H9 (cell line): ENCODE data around the gene CDK5R1. TPM values are rescaled to one million over a fixed set of nuclear protein-coding genes. Genes with fewer than 3 reads are reported as not detected.

Experiments used
- DNase-seq: peaks from one replicate; pipeline ENCODE4 v3.0.0-alpha.2; 2017
- H2AFZ ChIP-seq: one replicate; pipeline ENCODE4 v1.6.1; 2013; ENCODE audit warnings: mild to moderate bottlenecking, low read length, control low read depth, moderate library complexity
- H2AK5ac ChIP-seq: 2 replicates; pipeline ENCODE4 v1.6.1; 2013; ENCODE audit warnings: low read length, control low read depth, mixed read lengths; ENCODE audit not compliant: insufficient read length
- H2BK120ac ChIP-seq: one replicate; pipeline ENCODE4 v1.6.1; 2013; ENCODE audit warnings: low read depth, mild to moderate bottlenecking, low read length, control low read depth, inconsistent platforms; ENCODE audit not compliant: poor library complexity, severe bottlenecking
- H2BK12ac ChIP-seq: 2 replicates; pipeline ENCODE4 v1.6.1; 2013; ENCODE audit warnings: low read length, control low read depth, mixed read lengths, low read depth; ENCODE audit not compliant: insufficient read length
- H2BK15ac ChIP-seq: 2 replicates; pipeline ENCODE4 v1.6.1; 2013; ENCODE audit warnings: low read depth, low read length, control low read depth
- H2BK20ac ChIP-seq: one replicate; pipeline ENCODE4 v1.6.1; 2013; ENCODE audit warnings: low read depth, mild to moderate bottlenecking, low read length, control low read depth, inconsistent platforms; ENCODE audit not compliant: poor library complexity, severe bottlenecking
- H2BK5ac ChIP-seq: 2 replicates; pipeline ENCODE4 v1.6.1; 2013; ENCODE audit warnings: low read length, control low read depth, mixed read lengths; ENCODE audit not compliant: insufficient read length
- H3K14ac ChIP-seq: 2 replicates; pipeline ENCODE4 v1.6.1; 2013; ENCODE audit warnings: low read length, control low read depth; ENCODE audit not compliant: insufficient read depth
- H3K18ac ChIP-seq: 2 replicates; pipeline ENCODE4 v1.6.1; 2013; ENCODE audit warnings: low read depth, mild to moderate bottlenecking, mixed read lengths, low read length, control low read depth; ENCODE audit not compliant: insufficient read length
- H3K23ac ChIP-seq: 2 replicates; pipeline ENCODE4 v1.6.1; 2013; ENCODE audit warnings: low read length, control low read depth, mixed read lengths, low read depth; ENCODE audit not compliant: insufficient read length
- H3K23me2 ChIP-seq: 2 replicates; pipeline ENCODE4 v1.6.1; 2013; ENCODE audit warnings: low read depth, mild to moderate bottlenecking, mixed read lengths, low read length, control low read depth; ENCODE audit not compliant: insufficient read length, poor library complexity, severe bottlenecking
- H3K27ac ChIP-seq: 2 replicates; pipeline ENCODE4 v1.5.1; 2013; ENCODE audit warnings: low read length, control low read depth, mixed read lengths, low read depth; ENCODE audit not compliant: insufficient read length
- H3K27me3 ChIP-seq: 2 replicates; pipeline ENCODE4 v1.6.1; 2013; ENCODE audit warnings: low read length, control low read depth, inconsistent platforms; ENCODE audit not compliant: insufficient read depth
- H3K4ac ChIP-seq: 2 replicates; pipeline ENCODE4 v1.6.1; 2013; ENCODE audit warnings: low read depth, mild to moderate bottlenecking, control low read depth, inconsistent platforms, low read length, moderate library complexity
- H3K4me1 ChIP-seq: 2 replicates; pipeline ENCODE4 v1.6.1; 2013; ENCODE audit warnings: low read length, control low read depth, inconsistent platforms; ENCODE audit not compliant: insufficient read depth
- H3K4me2 ChIP-seq: 2 replicates; pipeline ENCODE4 v1.6.1; 2013; ENCODE audit warnings: low read length, control low read depth, mixed read lengths; ENCODE audit not compliant: insufficient read length, insufficient read depth
- H3K56ac ChIP-seq: 2 replicates; pipeline ENCODE4 v1.6.1; 2013; ENCODE audit warnings: low read depth, mild to moderate bottlenecking, mixed read lengths, low read length, control low read depth; ENCODE audit not compliant: insufficient read length
- H3K79me1 ChIP-seq: 2 replicates; pipeline ENCODE4 v1.6.1; 2013; ENCODE audit warnings: low read depth, mild to moderate bottlenecking, moderate library complexity, low read length, control low read depth, inconsistent platforms; ENCODE audit not compliant: insufficient read depth, poor library complexity, severe bottlenecking
- H3K79me2 ChIP-seq: 2 replicates; pipeline ENCODE4 v1.6.1; 2013; ENCODE audit warnings: low read length, control low read depth, inconsistent platforms; ENCODE audit not compliant: insufficient read depth
- H3K9ac ChIP-seq: 2 replicates; pipeline ENCODE4 v1.6.1; 2013; ENCODE audit warnings: low read length, control low read depth, mixed read lengths; ENCODE audit not compliant: insufficient read length; ENCODE audit errors: extremely low read depth
- H3K9me3 ChIP-seq: one replicate; pipeline ENCODE4 v1.6.1; 2013; ENCODE audit warnings: low read depth, low read length, inconsistent platforms; ENCODE audit not compliant: control insufficient read depth
- H3T11ph ChIP-seq: one replicate; pipeline ENCODE4 v1.6.1; 2013; ENCODE audit warnings: mild to moderate bottlenecking, low read length, control low read depth, inconsistent platforms
- H4K20me1 ChIP-seq: one replicate; pipeline ENCODE4 v1.6.1; 2013; ENCODE audit not compliant: control insufficient read depth, insufficient read length, insufficient read depth
- H4K5ac ChIP-seq: 2 replicates; pipeline ENCODE4 v1.6.1; 2013; ENCODE audit warnings: low read depth, mild to moderate bottlenecking, mixed read lengths, low read length, control low read depth; ENCODE audit not compliant: insufficient read length
- H4K8ac ChIP-seq: replicated peaks from 2 replicates; pipeline ENCODE4 v1.6.1; 2013; ENCODE audit warnings: low read length, control low read depth, mixed read lengths, low read depth; ENCODE audit not compliant: insufficient read length
- H4K91ac ChIP-seq: 2 replicates; pipeline ENCODE4 v1.6.1; 2013; ENCODE audit warnings: low read depth, mild to moderate bottlenecking, moderate library complexity, mixed read lengths, low read length, control low read depth; ENCODE audit not compliant: insufficient read length
- H3K27ac Mint-ChIP-seq, 3 experiments: 2 replicates in 2 of 3; 3 replicates in 1 of 3; pipeline ENCODE4 v1.8.0; 2020 to 2021; ENCODE audit warnings: mixed read lengths in 3 of 3, mild to moderate bottlenecking in 1 of 3, moderate library complexity in 1 of 3
- H3K27me3 Mint-ChIP-seq: 2 replicates; pipeline ENCODE4 v1.8.0; 2021; ENCODE audit warnings: low read depth, mild to moderate bottlenecking, moderate library complexity, mixed read lengths
- H3K36me3 Mint-ChIP-seq, 3 experiments: 2 replicates in 2 of 3; 3 replicates in 1 of 3; pipeline ENCODE4 v1.8.0; 2020 to 2021; ENCODE audit warnings: low read depth in 3 of 3, mixed read lengths in 3 of 3; ENCODE audit not compliant: insufficient read depth in 1 of 3
- H3K4me1 Mint-ChIP-seq, 2 experiments: 2 replicates each; pipeline ENCODE4 v1.8.0; 2020; ENCODE audit warnings: mixed read lengths in 2 of 2
- H3K4me3 Mint-ChIP-seq, 2 experiments: 2 replicates in 1 of 2; 3 replicates in 1 of 2; pipeline ENCODE4 v1.8.0; 2020 to 2021; ENCODE audit warnings: mild to moderate bottlenecking in 2 of 2, mixed read lengths in 2 of 2, moderate library complexity in 1 of 2
- H3K9me3 Mint-ChIP-seq, 2 experiments: 2 replicates in 1 of 2; 3 replicates in 1 of 2; pipeline ENCODE4 v1.8.0; 2020; ENCODE audit warnings: mild to moderate bottlenecking in 2 of 2, mixed read lengths in 2 of 2, moderate library complexity in 1 of 2
- WGBS: extraction: QIAGEN DNeasy Blood & Tissue Kit; methylation state at CpG from one replicate; pipeline ENCODE4 v1.1.7; 2013; ENCODE audit warnings: missing lambda C conversion rate, low lambda C conversion rate, mixed read lengths; ENCODE audit not compliant: insufficient read length; ENCODE audit errors: extremely low coverage; 5-methylcytosine and 5-hydroxymethylcytosine counted together
- total RNA-seq: library from RNA; stranded (reverse); gene quantifications from 2 replicates; pipeline ENCODE4 v1.2.1, GENCODE V29; 2021
- TF ChIP-seq, protein P1 (sequence below): fragments of 200-600 bp; sonication (generic); conservative IDR thresholded peaks from 3 replicates; pipeline ENCODE4 v1.8.0; 2021; ENCODE audit warnings: antibody characterized with exemption, mild to moderate bottlenecking

The CDK5R1 gene
- total RNA-seq, 1 experiment from 2014 or later: 11.4 TPM

DNA sequence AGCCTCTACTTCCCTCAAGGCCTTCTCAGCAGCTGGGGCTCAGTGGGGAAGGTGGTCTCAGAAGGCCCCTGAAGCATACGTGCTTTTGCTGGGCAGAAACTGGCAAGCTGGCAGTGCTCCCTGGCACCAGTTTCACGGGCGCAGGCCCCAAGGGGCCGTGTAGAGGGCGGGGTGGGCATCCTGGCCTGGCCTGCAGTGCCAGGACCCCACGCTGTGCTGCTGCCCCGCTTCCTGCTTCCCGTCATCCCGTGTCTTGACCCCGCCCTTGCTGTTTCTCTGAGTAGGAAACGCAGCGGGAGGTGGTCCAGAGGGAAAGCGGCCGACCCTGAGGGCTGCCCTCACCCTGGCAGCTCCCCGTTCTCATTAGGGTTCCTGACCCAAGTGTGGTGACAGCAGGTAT lies 6.8 kb downstream of the CDK5R1 start:
- Histone ChIP-seq H4K5ac (no peak overlapping the region), H3K27me3 (no peaks in the 10 kb centered on the region), H3K4me1 (no peaks in the 10 kb centered on the region), H3K56ac (no peak overlapping the region), H3K4ac (no peak overlapping the region), H4K20me1 (no peaks in the 10 kb centered on the region), H3K23ac (no peak overlapping the region), H3K14ac (no peak overlapping the region), H3K79me2 (no peaks in the 10 kb centered on the region), H3K27ac (no peak overlapping the region), H3K4me2 (no peak overlapping the region), H2BK20ac (no peak overlapping the region), H3K9me3 (no peaks in the 10 kb centered on the region), H2BK15ac (no peak overlapping the region), H3K9ac (no peak overlapping the region), H4K8ac (no peak overlapping the region), H2BK120ac (no peak overlapping the region), H2BK12ac (no peak overlapping the region), H3K23me2 (no peaks in the 10 kb centered on the region), H3K79me1 (no peaks in the 10 kb centered on the region), H2AK5ac (no peak overlapping the region), H3T11ph (no peak overlapping the region), H2BK5ac (no peak overlapping the region), H4K91ac (no peak overlapping the region), H2AFZ (no peak overlapping the region), H3K18ac (no peak overlapping the region)
- peaks cover 41 to 51% of the 10 kb centered on the region in 2 experiments for H3K4me1 Mint-ChIP-seq
- TF ChIP-seq, protein P1, sequence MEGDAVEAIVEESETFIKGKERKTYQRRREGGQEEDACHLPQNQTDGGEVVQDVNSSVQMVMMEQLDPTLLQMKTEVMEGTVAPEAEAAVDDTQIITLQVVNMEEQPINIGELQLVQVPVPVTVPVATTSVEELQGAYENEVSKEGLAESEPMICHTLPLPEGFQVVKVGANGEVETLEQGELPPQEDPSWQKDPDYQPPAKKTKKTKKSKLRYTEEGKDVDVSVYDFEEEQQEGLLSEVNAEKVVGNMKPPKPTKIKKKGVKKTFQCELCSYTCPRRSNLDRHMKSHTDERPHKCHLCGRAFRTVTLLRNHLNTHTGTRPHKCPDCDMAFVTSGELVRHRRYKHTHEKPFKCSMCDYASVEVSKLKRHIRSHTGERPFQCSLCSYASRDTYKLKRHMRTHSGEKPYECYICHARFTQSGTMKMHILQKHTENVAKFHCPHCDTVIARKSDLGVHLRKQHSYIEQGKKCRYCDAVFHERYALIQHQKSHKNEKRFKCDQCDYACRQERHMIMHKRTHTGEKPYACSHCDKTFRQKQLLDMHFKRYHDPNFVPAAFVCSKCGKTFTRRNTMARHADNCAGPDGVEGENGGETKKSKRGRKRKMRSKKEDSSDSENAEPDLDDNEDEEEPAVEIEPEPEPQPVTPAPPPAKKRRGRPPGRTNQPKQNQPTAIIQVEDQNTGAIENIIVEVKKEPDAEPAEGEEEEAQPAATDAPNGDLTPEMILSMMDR: no peak
- no peaks in the 10 kb centered on the region for H3K9me3 Mint-ChIP-seq
- H3K27ac Mint-ChIP-seq: no peak overlapping the region; a peak in 1 of 7 replicates
- no peak for DNase-seq
- no CpG with 5 or more reads among the region's 15 CpGs for WGBS
- H3K27me3 Mint-ChIP-seq: no peaks in the 10 kb centered on the region; the same call in 1 of the 2 replicates
- H3K36me3 Mint-ChIP-seq: peaks cover 9 to 18% (median 17%) of the 10 kb centered on the region in 3 experiments; a peak in 6 of 7 replicates
- no peak overlapping the region for H3K4me3 Mint-ChIP-seq
